Measurements from ENCODE around the gene NCR2. TPM values are rescaled to one million over a fixed set of nuclear protein-coding genes. Genes with fewer than 3 reads are reported as not detected.

The NCR2 gene
- total RNA-seq, 1 experiment from 2014 or later, result not detected

DNA sequence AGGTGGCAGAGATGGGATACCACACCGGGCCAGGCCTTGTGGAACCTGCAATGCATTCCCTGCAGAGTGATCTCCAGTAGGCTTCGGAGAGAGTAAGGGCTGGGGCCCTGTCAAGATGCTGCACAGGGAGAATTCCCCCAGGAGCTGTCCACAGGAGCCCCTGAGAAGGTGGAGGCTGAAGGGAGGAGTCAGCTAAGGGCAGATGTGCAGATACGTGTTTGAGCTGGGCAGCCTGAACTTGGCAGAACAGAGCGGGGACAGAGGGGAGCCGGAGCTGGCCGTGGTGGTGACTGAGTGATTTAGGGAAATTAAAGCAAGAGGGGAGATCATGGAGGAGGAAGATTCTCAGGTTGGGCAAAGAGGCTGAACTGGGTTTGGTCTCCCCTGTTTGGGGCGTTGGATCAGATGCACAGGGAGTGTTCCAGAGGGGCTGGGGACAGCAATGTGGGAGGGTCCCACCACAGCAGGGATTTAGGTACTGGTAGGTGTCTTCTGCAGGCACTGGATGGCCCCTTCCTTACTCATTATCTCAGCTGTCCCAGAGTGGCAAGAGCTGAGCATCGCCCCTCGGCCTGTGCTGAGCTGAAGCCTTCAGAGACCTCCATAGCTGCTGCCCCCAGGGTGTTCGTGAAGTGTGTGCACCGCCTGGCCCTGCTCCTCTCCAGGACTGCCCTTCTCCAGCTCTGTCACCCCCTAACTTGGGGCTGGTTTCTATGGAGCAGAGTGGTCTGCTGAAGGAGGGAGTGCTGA is 3.8 kb upstream of the NCR2 start:
- no peak for DNase-seq (ENCODE audit: low spot score)

DNA sequence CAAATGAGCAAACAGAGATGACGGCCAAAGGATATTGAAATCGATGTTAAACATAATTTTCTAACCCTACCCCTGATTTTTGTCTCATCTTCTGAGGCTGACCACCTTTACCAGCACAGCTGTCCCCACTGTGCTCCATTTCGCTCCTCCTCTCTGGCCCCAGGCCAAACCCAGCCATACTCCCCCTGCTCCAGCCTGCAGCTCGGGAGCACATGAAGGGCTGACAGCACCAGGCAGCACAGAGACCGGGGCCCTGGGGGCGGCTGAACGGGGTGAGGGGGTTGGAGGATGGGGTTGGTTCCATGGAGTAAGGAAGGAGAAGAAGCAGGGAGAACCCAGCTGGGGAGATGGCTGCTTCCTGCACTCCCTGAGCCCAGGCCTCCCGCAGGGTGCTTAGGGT is 3.2 kb upstream of the NCR2 start:
- no peak for DNase-seq (ENCODE audit: low spot score)

DNA sequence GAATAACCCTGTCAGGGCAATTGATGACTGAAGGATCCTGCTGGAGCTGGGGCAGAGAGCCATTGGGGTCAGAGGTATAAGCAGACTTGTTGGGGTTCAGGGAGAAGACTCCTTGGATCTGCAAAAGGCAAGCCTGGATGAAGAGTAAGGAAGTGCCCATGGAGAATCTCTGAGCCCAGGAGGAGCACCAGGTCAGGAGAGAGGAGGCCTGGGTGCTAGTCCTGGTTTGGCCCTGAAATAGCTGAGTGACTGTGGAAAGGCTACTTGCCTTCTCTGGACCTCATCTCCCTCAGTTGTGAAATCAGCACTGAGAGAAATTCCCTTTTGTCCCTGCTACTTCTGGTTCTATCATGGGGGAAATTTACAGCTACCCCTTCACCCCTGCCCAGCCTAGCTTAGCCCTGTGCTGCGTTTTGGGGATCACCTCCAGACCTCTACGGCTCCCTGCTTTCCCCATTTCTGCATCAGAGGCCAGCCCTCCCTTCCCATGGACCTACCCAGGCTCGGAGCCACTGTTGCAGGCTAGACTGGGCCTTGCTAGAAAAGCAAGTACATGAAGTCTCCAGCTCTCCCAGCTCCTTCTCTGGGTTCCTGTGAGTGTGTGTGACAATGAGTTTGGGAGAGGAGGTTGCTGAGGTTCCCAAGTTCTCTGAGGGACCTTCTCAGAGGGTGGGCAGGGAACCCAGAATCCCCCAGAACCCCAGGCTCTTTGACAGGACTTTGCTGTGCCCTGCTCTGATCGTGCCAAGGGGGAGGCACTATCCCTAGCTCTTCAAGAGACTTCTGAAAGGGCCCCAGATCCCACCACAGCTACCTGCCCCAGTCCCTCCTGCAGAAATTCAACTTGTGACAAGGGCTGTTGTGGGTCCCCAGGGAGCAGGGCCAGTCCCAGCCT is 2.3 kb upstream of the NCR2 start:
- DNase-seq (ENCODE audit: low spot score), result no peak

DNA sequence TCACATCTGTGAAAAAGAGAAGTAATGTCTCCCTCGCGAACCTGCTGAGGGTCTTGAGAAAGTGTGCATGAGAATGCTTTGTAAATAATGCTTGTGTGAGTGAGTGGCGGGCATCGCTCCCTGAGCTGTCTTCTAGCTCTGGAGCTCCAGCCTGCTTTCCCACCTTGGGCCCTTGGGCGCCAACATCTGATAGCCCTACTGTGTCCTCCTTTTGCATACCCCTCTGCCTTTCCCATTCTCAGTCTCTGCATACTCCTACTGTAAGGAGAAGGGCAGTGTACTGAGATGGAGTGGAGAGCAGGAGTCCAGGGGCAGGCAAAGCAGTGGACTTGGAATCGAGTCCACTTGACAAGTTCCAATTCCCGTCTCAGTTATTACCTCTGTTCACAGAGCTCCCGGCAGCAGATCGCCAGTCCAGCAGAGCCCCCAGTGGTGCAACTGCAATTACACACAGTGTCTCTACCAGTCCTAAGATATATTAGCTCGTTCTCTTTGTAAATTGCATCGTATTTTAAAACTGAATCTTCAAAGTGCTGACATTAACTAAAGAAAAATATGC is 847 bp upstream of the NCR2 start:
- no peak for DNase-seq (ENCODE audit: low spot score)

DNA sequence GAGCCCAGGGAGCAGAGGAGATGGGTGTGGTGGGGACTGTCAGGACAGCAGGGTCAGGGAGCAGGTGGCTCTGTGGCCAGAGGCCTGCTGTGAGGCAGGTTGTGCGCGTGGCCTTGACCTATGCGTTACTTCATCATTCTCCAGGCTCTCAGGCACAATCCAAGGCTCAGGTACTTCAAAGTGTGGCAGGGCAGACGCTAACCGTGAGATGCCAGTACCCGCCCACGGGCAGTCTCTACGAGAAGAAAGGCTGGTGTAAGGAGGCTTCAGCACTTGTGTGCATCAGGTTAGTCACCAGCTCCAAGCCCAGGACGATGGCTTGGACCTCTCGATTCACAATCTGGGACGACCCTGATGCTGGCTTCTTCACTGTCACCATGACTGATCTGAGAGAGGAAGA is 535 bp downstream of the NCR2 start:
- no peak for DNase-seq (ENCODE audit: low spot score)

DNA sequence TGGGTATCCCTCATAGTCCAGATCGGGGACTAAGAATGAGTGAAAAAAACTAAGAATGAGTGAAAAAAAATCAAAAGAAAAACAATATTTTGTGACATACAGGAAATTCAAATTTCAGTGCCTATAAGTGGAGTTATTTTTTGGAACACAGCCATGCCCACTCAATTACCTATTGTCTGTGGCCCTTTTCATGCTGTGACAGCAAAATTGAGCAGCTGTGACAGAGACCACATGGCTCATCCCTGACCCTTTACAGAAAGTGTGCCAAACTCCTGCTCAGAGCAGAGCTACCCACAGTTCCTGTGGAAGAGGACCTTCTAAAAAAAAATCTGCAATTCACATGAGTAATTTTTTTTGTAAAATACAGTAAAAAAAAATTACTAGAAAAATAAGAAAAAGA is 1.4 kb downstream of the NCR2 start:
- DNase-seq (ENCODE audit: low spot score), result no peak

DNA sequence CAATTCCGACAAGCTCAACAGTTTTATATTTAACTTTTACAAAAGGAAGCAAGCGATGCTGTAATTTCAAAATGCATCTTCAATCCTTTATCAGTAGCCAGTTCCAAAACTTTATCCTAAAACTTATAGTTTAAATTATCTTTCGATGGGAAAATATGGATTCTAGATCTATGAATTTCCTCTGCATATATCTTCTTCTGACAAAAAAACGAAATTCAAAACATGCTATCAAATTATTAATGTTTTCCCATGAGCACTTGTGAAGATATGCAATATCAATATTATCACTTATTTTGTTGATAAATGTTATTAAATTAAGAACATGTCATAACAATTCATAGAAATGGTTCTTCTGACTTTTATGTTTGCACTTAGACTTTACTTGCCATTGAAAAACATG is 2.3 kb downstream of the NCR2 start:
- DNase-seq (ENCODE audit: low spot score), result no peak

DNA sequence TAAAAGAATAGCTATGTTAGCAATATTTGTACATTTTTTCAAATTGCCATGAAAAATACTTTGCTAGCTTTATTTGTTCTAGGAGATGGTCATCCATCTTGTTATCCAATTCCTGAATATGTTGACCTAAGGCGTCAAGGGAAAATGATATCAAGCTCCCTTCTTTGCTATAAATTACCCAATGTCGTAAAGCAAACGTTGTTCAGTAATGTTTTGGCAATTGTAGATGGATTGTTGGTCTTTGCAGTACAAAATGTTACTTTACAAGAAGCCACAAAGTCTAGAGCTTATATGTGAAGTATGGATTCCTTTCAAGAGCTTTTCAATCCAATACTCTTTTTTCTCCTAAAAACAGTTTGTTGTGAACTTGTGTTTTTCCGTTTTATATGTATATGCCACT is 3.3 kb downstream of the NCR2 start:
- DNase-seq (ENCODE audit: low spot score), result no peak

DNA sequence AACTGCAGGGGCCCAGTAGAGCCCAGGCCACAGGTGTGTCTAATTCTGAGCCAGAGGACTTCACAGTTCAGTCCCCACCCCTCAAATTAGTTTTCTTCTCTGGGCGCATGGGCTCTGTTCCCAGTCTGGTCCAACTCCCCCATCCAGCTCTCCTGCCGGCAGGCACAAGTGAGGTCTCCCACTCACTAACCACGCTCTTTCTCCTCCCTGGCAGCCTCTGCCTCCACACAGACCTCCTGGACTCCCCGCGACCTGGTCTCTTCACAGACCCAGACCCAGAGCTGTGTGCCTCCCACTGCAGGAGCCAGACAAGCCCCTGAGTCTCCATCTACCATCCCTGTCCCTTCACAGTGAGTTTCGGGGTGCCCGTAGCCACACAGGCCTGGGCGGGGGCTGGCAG is 6.2 kb downstream of the NCR2 start:
- DNase-seq (ENCODE audit: low spot score), result no peak

DNA sequence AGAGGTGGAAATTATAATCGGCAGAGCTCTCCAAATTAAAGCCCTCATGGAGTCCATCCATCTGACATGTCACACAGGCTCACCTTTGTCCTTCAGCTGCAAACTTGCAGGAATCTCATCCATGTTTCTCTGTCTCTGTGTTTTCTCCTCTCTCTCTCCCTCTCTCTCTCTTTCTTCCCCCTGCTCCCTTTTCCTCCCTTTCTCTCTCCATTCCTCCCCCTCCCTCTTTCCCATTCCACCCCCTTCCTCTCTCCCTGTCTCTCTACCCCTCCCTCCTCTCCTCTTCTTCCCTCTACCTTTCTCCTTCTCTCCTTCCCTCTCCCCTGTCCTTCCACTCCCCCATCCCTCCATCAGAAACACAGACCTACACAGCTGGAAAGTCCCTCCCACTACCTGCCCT is 6.8 kb downstream of the NCR2 start:
- no peak for DNase-seq (ENCODE audit: low spot score)

DNA sequence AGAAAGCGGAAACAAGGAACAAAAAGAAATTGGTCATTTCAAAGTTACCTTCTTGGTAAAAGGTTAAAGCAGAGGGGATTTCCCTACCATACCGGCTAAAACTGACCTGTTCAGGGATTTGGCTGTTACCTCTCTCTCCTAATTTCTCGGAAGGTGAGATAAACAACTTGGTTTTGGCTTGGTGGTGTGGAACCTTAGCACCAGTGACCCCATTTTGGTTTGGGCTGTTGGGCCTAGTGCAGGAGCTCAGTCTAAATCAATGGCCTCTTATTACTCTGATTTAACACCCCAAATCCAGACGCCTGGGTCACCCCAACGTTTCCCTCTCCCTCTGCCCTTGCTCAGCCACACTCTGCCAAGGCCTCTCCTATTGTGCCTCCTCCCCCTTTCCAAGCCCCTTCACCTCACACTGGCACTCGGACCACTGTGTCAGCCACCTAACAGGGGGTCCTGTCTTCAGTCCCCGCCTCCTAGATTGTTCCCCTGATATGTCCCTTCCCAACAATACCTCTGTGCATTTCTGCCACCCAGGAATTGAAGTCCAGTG is 8.3 kb downstream of the NCR2 start:
- no peak for DNase-seq (ENCODE audit: low spot score)

DNA sequence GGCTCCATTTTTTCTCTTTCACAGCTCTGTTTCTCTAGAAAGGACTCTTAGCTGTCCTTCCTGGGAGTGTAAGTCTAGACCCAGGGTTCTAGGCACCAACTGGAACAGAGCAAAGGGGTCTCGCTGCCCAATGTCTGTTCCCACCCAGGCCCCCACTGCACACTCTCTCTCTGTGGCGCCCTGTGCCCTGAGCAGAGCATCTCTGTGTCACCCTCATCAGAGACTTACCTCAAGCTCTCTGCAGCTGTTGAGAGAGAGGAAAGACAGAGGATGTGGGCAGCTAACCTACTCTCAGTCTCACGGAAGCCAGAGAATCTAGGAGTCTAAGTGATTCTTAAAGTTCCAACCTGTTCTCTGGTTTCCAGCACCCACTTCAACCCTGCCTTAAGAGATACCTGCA is 9.5 kb downstream of the NCR2 start:
- DNase-seq (ENCODE audit: low spot score), result no peak

DNA sequence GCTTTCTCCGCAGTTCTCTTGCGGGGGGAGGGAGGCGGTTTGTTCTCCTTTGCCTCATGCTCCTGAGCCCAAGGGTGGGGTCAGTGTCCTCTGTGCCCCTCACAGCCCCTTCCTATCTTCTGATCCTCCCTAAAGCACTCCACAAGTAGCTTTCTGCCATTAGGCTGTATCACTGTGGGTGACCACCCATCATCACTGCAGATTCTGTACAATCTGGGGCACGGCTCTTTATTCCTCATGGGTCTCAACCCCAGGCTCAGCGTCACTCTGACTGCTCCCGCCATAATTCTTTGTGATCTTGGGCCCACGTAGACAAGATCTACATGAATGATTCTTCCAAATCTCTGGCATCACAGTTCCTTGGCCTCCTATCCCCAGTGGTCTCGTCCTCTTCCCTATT is 10.5 kb downstream of the NCR2 start:
- no peak for DNase-seq (ENCODE audit: low spot score)

DNA sequence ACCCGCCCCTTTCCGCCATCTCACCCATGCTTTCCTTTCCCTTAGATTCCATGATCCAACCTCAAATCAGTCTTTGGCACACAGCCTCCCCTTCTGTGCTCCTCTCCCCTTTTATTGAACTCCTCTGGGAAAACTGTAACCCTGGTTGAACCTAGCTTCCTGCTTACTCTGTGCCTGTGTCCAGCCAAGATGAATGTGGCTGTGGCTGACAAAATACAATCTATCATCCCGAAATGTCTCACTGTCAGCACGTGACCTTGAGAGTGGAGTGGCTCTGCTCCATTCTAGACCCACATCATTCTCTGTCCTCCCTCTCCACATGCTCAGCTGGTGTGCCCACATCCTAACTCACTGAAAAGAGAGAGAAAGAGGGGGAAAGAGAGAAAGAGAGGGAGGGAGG is 11.0 kb downstream of the NCR2 start:
- no peak for DNase-seq (ENCODE audit: low spot score)

DNA sequence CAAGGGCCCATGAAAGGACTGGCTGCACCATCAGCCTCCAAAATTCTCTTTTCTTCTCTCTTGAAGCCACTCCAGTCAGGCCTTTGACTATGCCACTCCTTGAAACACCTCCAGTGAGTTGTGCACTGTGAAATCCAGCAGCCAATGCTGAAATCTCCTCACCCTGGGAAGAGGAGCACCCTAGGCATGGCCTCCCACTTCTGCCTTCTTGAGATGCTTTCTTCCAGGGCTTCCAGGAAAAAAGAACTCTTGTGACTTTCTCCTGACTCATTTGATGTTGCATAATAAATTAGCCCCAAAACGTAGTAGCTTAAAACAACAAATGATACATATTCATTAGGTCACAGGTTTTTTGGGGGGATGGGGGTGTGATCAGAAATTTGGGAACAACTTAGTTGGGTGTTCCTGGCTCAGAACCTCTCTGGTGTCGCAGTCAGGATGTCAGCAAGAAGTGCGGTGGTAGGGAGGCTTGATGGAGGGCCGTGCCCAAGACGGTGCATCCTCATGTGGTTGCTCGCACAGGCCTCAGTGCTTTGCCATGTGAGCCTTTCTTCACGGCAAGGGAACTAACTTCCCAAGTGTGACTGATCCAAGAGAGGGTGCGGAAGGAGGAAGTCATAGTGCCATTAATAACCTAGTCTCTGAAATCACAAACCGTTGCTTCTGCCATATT is 12.1 kb downstream of the NCR2 start:
- DNase-seq (ENCODE audit: low spot score), result no peak

DNA sequence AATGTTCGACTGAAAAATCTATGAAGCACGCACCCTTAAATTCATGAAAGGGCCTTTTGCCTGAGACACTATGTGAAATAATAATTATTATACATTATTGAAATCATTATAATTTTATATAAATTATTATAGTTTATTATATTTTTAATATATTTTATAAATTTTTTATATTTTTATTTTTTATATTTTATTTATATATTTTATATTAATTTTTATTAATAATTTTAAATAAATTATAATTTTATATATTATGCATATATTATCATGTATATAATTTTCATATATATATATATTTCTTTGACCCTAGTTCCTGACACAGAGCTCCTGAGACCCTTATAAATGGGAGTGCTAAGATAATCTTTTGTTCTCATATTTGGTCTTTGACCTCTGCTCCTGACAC is 13.5 kb downstream of the NCR2 start:
- no peak for DNase-seq (ENCODE audit: low spot score)

DNA sequence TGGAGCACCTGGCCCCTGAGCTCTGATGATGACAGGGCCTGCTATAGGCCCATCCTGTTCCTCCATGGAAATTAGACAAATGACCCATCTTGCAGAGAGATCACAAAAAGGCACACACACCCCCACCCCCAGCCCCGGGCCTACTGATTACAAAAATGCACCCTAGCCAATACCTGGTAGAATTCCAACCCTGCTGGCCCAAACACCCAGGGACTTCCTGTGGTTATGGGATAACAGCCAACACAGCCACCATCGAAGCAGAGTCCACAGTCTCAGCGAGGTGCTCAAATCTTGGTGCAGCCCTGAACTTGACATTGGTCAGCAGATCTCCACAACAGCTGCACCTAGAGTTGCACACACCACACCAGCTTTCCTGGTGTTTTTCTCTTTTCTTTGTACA is 17.0 kb downstream of the NCR2 start:
- DNase-seq (ENCODE audit: low spot score), result no peak

DNA sequence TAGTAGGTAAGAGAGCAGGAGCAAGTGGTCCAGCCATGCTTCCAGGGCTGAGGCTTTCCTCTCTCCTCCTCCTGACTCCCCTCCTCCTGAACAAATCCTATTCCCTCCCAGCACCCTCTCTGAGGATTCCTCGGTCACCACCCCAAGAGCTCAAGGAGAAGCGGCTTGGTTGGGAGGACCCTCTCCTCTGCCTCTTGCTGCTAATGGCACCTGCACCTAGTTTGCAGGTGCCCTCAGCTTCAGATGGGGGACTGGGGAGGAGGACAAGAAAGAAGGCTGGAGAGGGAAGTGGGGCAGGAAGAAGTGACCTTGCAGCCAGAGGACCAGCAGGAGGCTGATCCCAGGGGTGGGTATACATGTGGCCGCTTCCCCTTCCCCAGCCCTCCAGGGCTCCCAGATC is 17.5 kb downstream of the NCR2 start:
- no peak for DNase-seq (ENCODE audit: low spot score)

DNA sequence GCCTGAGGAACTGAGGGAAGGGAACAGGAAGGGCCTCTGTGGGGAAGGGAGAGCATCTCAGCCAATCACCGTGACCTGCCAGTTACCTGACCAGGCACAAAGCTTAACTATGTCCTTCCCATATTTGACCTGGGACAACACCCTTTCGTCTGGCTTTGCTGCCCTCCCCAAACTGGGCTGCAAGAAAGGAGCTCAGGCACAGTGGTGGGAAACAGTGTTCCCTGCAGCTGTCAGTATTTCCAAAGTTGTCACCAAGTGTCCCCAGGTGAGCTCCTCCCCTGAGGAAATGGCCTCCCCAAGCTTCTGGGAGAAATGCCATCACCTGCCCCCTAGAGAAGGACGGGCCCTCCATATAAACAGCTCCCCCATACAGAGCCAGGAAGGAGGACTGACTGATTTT is 17.9 kb downstream of the NCR2 start:
- no peak for DNase-seq (ENCODE audit: low spot score)

DNA sequence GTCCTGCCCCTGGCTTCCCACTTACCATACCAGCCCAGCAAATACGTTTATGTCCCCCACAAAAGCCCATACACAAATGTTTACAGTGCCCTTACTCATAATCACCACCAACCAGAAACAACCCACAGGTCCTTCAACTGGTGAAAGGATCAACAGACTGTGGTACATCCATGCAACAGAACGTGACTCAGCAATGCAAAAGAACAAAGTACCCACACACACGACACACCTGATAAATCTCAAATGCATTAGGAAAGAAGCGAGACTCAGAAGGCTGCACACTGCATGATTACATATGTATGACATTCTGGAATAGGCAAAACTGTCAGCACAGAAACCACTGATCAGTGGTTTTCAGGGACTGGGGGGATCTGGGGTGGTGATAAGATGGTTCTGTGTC is 20.5 kb downstream of the NCR2 start:
- no peak for DNase-seq (ENCODE audit: low spot score)

DNA sequence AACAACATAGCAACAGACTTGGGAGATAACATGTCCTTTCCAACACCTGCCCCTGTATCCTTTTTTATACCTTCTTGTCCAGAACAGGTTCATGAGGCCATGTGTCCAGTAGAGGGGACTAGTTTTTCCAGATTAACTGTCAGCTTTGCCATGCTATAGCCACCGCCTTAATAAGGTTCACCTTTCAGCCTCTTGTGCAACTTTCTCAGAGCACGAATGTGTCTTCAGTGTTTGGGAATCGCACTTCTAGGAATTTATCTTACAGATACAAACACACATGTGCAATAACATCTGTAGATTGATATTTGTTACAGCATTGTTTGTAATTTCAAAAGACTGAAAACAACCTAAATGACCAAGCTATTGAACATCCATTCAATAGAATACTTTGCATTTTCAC is 21.4 kb downstream of the NCR2 start:
- DNase-seq (ENCODE audit: low spot score), result no peak

DNA sequence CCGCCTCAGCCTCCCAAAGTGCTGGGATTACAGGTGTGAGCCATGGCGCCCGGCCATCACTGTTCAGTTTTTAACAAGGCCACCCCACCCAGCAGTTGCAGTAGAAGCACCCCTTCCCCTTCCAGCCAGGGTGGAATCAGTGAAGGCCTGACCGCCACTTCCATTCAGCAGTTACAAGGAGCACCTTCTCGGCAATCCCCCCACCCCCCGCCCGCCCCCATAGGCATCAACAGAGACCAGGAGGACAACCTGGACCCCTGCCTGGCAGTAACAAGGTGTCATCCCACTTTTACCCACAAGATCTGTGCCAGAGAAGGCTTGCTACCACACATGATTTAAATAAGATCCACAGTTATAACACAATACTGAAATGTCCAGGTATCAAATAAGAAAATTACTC is 23.1 kb downstream of the NCR2 start:
- DNase-seq (ENCODE audit: low spot score), result no peak

All from A172 (cell line).